GM23248 (cell line): ENCODE measurements around the gene MATN3.

Experiments
- EZH2 ChIP-seq: fragments of 200-600 bp; sonication (generic); IDR thresholded peaks from 2 replicates; pipeline ENCODE4 v1.6.1; 2018; ENCODE audit warnings: antibody characterized with exemption, mild to moderate bottlenecking; ENCODE audit not compliant: insufficient read depth, poor library complexity, severe bottlenecking
- EZH2phosphoT487 ChIP-seq: fragments of 200-600 bp; sonication (generic); IDR thresholded peaks from 2 replicates; pipeline ENCODE4 v1.6.1; 2018; ENCODE audit warnings: antibody characterized with exemption, moderate library complexity, mild to moderate bottlenecking, low read depth; ENCODE audit not compliant: insufficient read depth

- TF ChIP-seq EZH2 (no peak), EZH2phosphoT487 (no peak)
Measured at GRCh38 chr2:20001361-20001863, 11.1 kb downstream of the MATN3 start.
